Endothelial cell of umbilical vein (primary cell): Measurements from ENCODE around the gene SEMA3E.

ENCODE experiments used
- CTCF ChIP-seq, 2 donors: IDR thresholded peaks; 1 replicate in 1 of 2; 2 replicates in 1 of 2; pipeline ENCODE4 v1.5.1; 2011; ENCODE audit warnings: low read length in 2 of 2, mild to moderate bottlenecking in 2 of 2, moderate library complexity in 2 of 2, control low read depth in 1 of 2, inconsistent platforms in 1 of 2, low read depth in 1 of 2; ENCODE audit not compliant: insufficient read depth in 1 of 2; ENCODE audit errors: extremely low read depth in 1 of 2
- EZH2 ChIP-seq: IDR thresholded peaks from 2 replicates; pipeline ENCODE4 v1.6.1; 2012; ENCODE audit warnings: borderline replicate concordance, low read depth, mild to moderate bottlenecking, moderate library complexity, low read length, inconsistent platforms; ENCODE audit not compliant: severe bottlenecking
- POLR2A ChIP-seq: IDR thresholded peaks from 2 replicates; pipeline ENCODE4 v1.6.1; 2012; ENCODE audit warnings: low read depth, mild to moderate bottlenecking, control low read depth, low read length
- POLR2AphosphoS5 ChIP-seq: IDR thresholded peaks from 2 replicates; pipeline ENCODE4 v1.6.1; 2012; ENCODE audit warnings: low read depth, mild to moderate bottlenecking, control low read depth, low read length, moderate library complexity; ENCODE audit not compliant: insufficient read depth
- TF ChIP-seq, protein P1 (sequence below): IDR thresholded peaks from 2 replicates; pipeline ENCODE4 v1.6.1; 2011; ENCODE audit not compliant: insufficient read depth, insufficient read length

DNA sequence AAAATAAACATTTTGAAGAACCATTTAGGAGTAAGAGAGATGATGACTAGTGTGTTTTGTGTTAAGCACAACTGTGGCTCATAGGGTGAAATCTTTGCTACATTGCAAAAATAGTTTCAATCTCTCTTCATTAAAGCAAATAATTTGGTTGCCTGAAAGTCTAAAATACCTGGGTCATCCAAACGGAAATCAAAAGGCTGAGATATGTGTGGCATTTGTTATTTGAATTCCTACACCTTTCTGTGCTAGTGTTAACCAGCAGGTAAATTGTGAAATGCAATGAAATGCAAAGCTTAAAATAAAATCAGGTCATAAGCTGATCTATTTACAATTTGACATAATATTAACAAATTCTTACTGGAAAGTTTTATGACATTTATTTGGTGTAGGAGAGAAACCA, 40.9 kb upstream of the SEMA3E start:
- no peak for TF ChIP-seq POLR2A
- TF ChIP-seq CTCF (IDR thresholded peaks at IDR 0.05; ENCODE audit: extremely low read depth in 1 of 2, insufficient read depth in 1 of 2, low read depth in 1 of 2, low read length in 2 of 2): no peak
- no peak for TF ChIP-seq POLR2AphosphoS5
- TF ChIP-seq EZH2: no peak
- TF ChIP-seq, protein P1, sequence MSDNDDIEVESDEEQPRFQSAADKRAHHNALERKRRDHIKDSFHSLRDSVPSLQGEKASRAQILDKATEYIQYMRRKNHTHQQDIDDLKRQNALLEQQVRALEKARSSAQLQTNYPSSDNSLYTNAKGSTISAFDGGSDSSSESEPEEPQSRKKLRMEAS: no peak
